H1 (cell line): ENCODE results near the gene DCUN1D3. TPM values are rescaled to one million over a fixed set of nuclear protein-coding genes. Genes with fewer than 3 reads are reported as not detected.

Experiments used
- CTCF ChIA-PET: fragments of 300-600 bp; sonication (Branson Sonifier 250); formaldehyde crosslinking; loops from one replicate; lab custom pipeline; 2021; ENCODE audit not compliant: partially characterized antibody; lab: Charles Lee
- POLR2A ChIA-PET: fragments of 300-600 bp; sonication (Branson Sonifier 250); formaldehyde crosslinking; loops from one replicate; lab custom pipeline; 2021; ENCODE audit warnings: inconsistent platforms; ENCODE audit not compliant: partially characterized antibody; lab: Charles Lee
- DNase-seq, 2 experiments: peaks; one replicate each; pipeline versions ENCODE4 v3.0.0 to v3.0.0-alpha.2; 2010 to 2022; ENCODE audit warnings: low spot score in 2 of 2, low read depth in 1 of 2, mixed read lengths in 1 of 2
- FAIRE-seq: peaks from 2 replicates; lab custom pipeline; 2011; peaks lifted over from hg19 to GRCh38; lab: Jason Lieb, UNC
- H2AFZ ChIP-seq: 2 replicates; pipeline ENCODE4 v1.8.1; 2012; ENCODE audit warnings: low read length, inconsistent platforms
- H2AK5ac ChIP-seq: 2 replicates; pipeline ENCODE4 v1.6.1; 2013; ENCODE audit warnings: low read depth, low read length
- H2BK120ac ChIP-seq: replicated peaks from 2 replicates; pipeline ENCODE3; 2013; ENCODE audit warnings: low read depth, low read length, inconsistent platforms
- H2BK12ac ChIP-seq: 2 replicates; pipeline ENCODE4 v1.6.1; 2013; ENCODE audit warnings: low read depth, low read length
- H2BK15ac ChIP-seq: 2 replicates; pipeline ENCODE4 v1.6.1; 2013; ENCODE audit warnings: low read length
- H2BK20ac ChIP-seq: 2 replicates; pipeline ENCODE4 v1.6.1; 2013; ENCODE audit warnings: low read length
- H2BK5ac ChIP-seq: 2 replicates; pipeline ENCODE4 v1.6.1; 2013; ENCODE audit warnings: low read depth, low read length
- H3K14ac ChIP-seq: 2 replicates; pipeline ENCODE4 v1.6.1; 2013; ENCODE audit warnings: inconsistent platforms; ENCODE audit not compliant: insufficient read length
- H3K18ac ChIP-seq: 2 replicates; pipeline ENCODE4 v1.6.1; 2013; ENCODE audit warnings: low read length; ENCODE audit errors: extremely low read depth
- H3K23ac ChIP-seq: 2 replicates; pipeline ENCODE4 v1.6.1; 2013; ENCODE audit warnings: inconsistent platforms; ENCODE audit not compliant: insufficient read length
- H3K23me2 ChIP-seq: 2 replicates; pipeline ENCODE4 v1.6.1; 2013; ENCODE audit warnings: low read depth, low read length
- H3K27ac ChIP-seq: 2 replicates; pipeline ENCODE4 v1.6.1; 2011; ENCODE audit warnings: low read depth, low read length, inconsistent platforms
- H3K27me3 ChIP-seq, 4 experiments: replicated peaks in 1 of 4; 1 replicate in 1 of 4; 2 replicates in 3 of 4; pipeline versions ENCODE4 v1.6.1 to v1.8.1; 2011 to 2013; ENCODE audit warnings: low read length in 3 of 4, mild to moderate bottlenecking in 3 of 4, inconsistent platforms in 2 of 4, mixed read lengths in 2 of 4, moderate library complexity in 1 of 4; ENCODE audit not compliant: control insufficient read depth in 3 of 4, insufficient read depth in 3 of 4; ENCODE audit errors: extremely low read depth in 1 of 4
- H3K36me3 ChIP-seq, 4 experiments: 2 replicates each; pipeline versions ENCODE4 v1.6.1 to v1.8.1; 2011 to 2013; ENCODE audit warnings: mild to moderate bottlenecking in 4 of 4, low read length in 3 of 4, moderate library complexity in 2 of 4, control low read depth in 1 of 4, inconsistent platforms in 1 of 4; ENCODE audit not compliant: insufficient read depth in 4 of 4, control insufficient read depth in 2 of 4
- H3K4ac ChIP-seq: replicated peaks from 2 replicates; pipeline ENCODE3; 2013; ENCODE audit warnings: low read length, low read depth, mixed read lengths, inconsistent platforms; ENCODE audit not compliant: insufficient read length
- H3K4me1 ChIP-seq, 4 experiments: replicated peaks in 1 of 4; 1 replicate in 1 of 4; 2 replicates in 3 of 4; pipeline versions ENCODE4 v1.6.1 to v1.8.1; 2011 to 2013; ENCODE audit warnings: low read length in 3 of 4, inconsistent platforms in 2 of 4, mixed read lengths in 1 of 4; ENCODE audit not compliant: insufficient read depth in 4 of 4, control insufficient read depth in 3 of 4
- H3K4me2 ChIP-seq, 2 experiments: 2 replicates each; pipeline versions ENCODE4 v1.6.1 to v1.8.1; 2011 to 2013; ENCODE audit warnings: low read depth in 2 of 2, low read length in 2 of 2, control low read depth in 1 of 2, inconsistent platforms in 1 of 2, mild to moderate bottlenecking in 1 of 2; ENCODE audit not compliant: insufficient read depth in 1 of 2
- H3K4me3 ChIP-seq, 4 experiments: fragments of 200-600, 300-600 bp in 1 of 4; sonication (generic), shearing (Covaris generic), sonication (Bioruptor Twin) in 1 of 4; 2 replicates each; pipeline versions ENCODE4 v1.5.1 to v1.8.1; 2011 to 2016; ENCODE audit warnings: low read length in 4 of 4, low read depth in 3 of 4, control low read depth in 2 of 4, inconsistent platforms in 2 of 4, mild to moderate bottlenecking in 2 of 4, mixed read lengths in 1 of 4, moderate library complexity in 1 of 4; ENCODE audit not compliant: insufficient read depth in 2 of 4; ENCODE audit errors: extremely low read depth in 1 of 4
- H3K56ac ChIP-seq: replicated peaks from 2 replicates; pipeline ENCODE3; 2013; ENCODE audit warnings: low read depth, mild to moderate bottlenecking, mixed read lengths, low read length, inconsistent platforms; ENCODE audit not compliant: insufficient read length
- H3K79me1 ChIP-seq: 2 replicates; pipeline ENCODE4 v1.6.1; 2013; ENCODE audit warnings: low read depth, low read length, control low read depth
- H3K79me2 ChIP-seq, 2 experiments: 2 replicates each; pipeline versions ENCODE4 v1.6.1 to v1.8.1; 2012 to 2013; ENCODE audit warnings: low read length in 2 of 2, mild to moderate bottlenecking in 2 of 2, inconsistent platforms in 1 of 2; ENCODE audit not compliant: insufficient read depth in 2 of 2, control insufficient read depth in 1 of 2
- H3K9ac ChIP-seq, 4 experiments: replicated peaks in 1 of 4; 1 replicate in 1 of 4; 2 replicates in 3 of 4; pipeline versions ENCODE4 v1.6.1 to v1.8.1; 2011 to 2013; ENCODE audit warnings: low read depth in 3 of 4, low read length in 3 of 4, control low read depth in 2 of 4, mild to moderate bottlenecking in 2 of 4, moderate library complexity in 2 of 4, inconsistent platforms in 1 of 4; ENCODE audit errors: extremely low read depth in 1 of 4
- H3K9me3 ChIP-seq, 2 experiments: 2 replicates each; pipeline versions ENCODE4 v1.6.1 to v1.8.1; 2012 to 2013; ENCODE audit warnings: mild to moderate bottlenecking in 2 of 2, moderate library complexity in 2 of 2, control low read depth in 1 of 2, inconsistent platforms in 1 of 2, low read depth in 1 of 2, low read length in 1 of 2, mixed read lengths in 1 of 2; ENCODE audit not compliant: insufficient read depth in 2 of 2
- H4K20me1 ChIP-seq, 2 experiments: replicated peaks in 1 of 2; 2 replicates each; pipeline versions ENCODE3 to v1.8.1; 2011 to 2013; ENCODE audit warnings: inconsistent platforms in 2 of 2, low read length in 2 of 2, mild to moderate bottlenecking in 1 of 2; ENCODE audit not compliant: insufficient read depth in 2 of 2, control insufficient read depth in 1 of 2
- H4K5ac ChIP-seq: 2 replicates; pipeline ENCODE4 v1.6.1; 2013; ENCODE audit warnings: low read length, low read depth, mixed read lengths, inconsistent platforms; ENCODE audit not compliant: insufficient read length
- H4K8ac ChIP-seq: 2 replicates; pipeline ENCODE4 v1.8.0; 2013; ENCODE audit warnings: mild to moderate bottlenecking, moderate library complexity, low read length, inconsistent platforms; ENCODE audit not compliant: insufficient read depth; ENCODE audit errors: extremely low read depth
- H4K91ac ChIP-seq: replicated peaks from 2 replicates; pipeline ENCODE3; 2013; ENCODE audit warnings: low read length, mixed read lengths, inconsistent platforms; ENCODE audit not compliant: insufficient read length
- ASH2L ChIP-seq: fragments of 200-600, 300-600 bp; sonication (generic); IDR thresholded peaks from one replicate; pipeline ENCODE4 v1.7.1; 2017; ENCODE audit warnings: low read length
- ATF3 ChIP-seq: IDR thresholded peaks from 2 replicates; pipeline ENCODE4 v1.6.1; 2011; ENCODE audit warnings: low read depth, mild to moderate bottlenecking, low read length; ENCODE audit not compliant: insufficient read depth
- CHD1 ChIP-seq: IDR thresholded peaks from 2 replicates; pipeline ENCODE4 v1.6.1; 2012; ENCODE audit warnings: low read depth, low read length, improper control_type of control experiment
- E2F6 ChIP-seq: IDR thresholded peaks from 2 replicates; pipeline ENCODE4 v1.6.1; 2012; ENCODE audit warnings: inconsistent platforms
- GTF2F1 ChIP-seq: IDR thresholded peaks from 2 replicates; pipeline ENCODE4 v1.6.1; 2012; ENCODE audit warnings: low read depth, low read length, improper control_type of control experiment, borderline replicate concordance
- HDAC2 ChIP-seq, 2 experiments: fragments of 300-600 bp in 1 of 2; sonication (generic) in 1 of 2; IDR thresholded peaks; 2 replicates each; pipeline ENCODE4 v1.6.1; 2011 to 2012; ENCODE audit warnings: low read depth in 2 of 2, low read length in 2 of 2, mild to moderate bottlenecking in 2 of 2, moderate library complexity in 2 of 2, borderline replicate concordance in 1 of 2, inconsistent platforms in 1 of 2
- HDAC6 ChIP-seq: IDR thresholded peaks from one replicate; pipeline ENCODE4 v1.7.1; 2012; ENCODE audit warnings: low read depth, mild to moderate bottlenecking, inconsistent platforms, low read length, moderate library complexity
- NRF1 ChIP-seq: IDR thresholded peaks from 2 replicates; pipeline ENCODE4 v1.6.1; 2011; ENCODE audit warnings: mild to moderate bottlenecking, low read depth, low read length, improper control_type of control experiment
- SRF ChIP-seq: IDR thresholded peaks from 2 replicates; pipeline ENCODE4 v1.6.1; 2011; ENCODE audit warnings: mild to moderate bottlenecking, low read depth, low read length, moderate library complexity
- TAF1 ChIP-seq: IDR thresholded peaks from 2 replicates; pipeline ENCODE4 v1.6.1; 2011; ENCODE audit warnings: mild to moderate bottlenecking, low read depth, low read length
- TCF12 ChIP-seq: IDR thresholded peaks from 2 replicates; pipeline ENCODE4 v1.6.1; 2011; ENCODE audit warnings: low read depth, mild to moderate bottlenecking, low read length
- TEAD4 ChIP-seq: IDR thresholded peaks from 2 replicates; pipeline ENCODE4 v1.6.1; 2012; ENCODE audit warnings: low read depth, low read length, inconsistent platforms, mixed read lengths
- ZNF274 ChIP-seq: IDR thresholded peaks from 2 replicates; pipeline ENCODE4 v1.7.0; 2012; ENCODE audit warnings: low read length, borderline replicate concordance; ENCODE audit errors: extremely low read depth
- WGBS, 2 experiments: shearing (Covaris generic) in 1 of 2; methylation state at CpG; one replicate each; pipeline versions ENCODE4 v1.1.6 to v1.1.7; 2013 to 2015; ENCODE audit warnings: low lambda C conversion rate in 2 of 2, mixed read lengths in 2 of 2, inconsistent platforms in 1 of 2, low coverage in 1 of 2, missing lambda C conversion rate in 1 of 2; ENCODE audit not compliant: insufficient replicate concordance in 2 of 2, insufficient coverage in 1 of 2, insufficient read length in 1 of 2; ENCODE audit errors: extremely low coverage in 1 of 2, missing lambda C conversion rate in 1 of 2; 5-methylcytosine and 5-hydroxymethylcytosine counted together
- polyA plus RNA-seq, 7 experiments: library from polyadenylated mRNA; depleted of rRNA in 3 of 7; stranded (reverse) in 5 of 7; unstranded in 2 of 7; fragments of >200 nt in 5 of 7; fragments of 200-250 nt in 2 of 7; gene quantifications; 1 replicate in 5 of 7; 2 replicates in 1 of 7; 4 replicates in 1 of 7; pipeline versions ENCODE4 v1.2.1 to v1.2.3, GENCODE V29; 2011 to 2013; ENCODE audit warnings: missing spikeins in 2 of 7, mixed read lengths in 2 of 7
- total RNA-seq: library from RNA; stranded (reverse); fragmentation: NEBNext Ultra II Directional; extraction: Animal tissue kit (Norgen Biotek cat#: 25700); gene quantifications from 2 replicates; pipeline ENCODE4 v1.2.1, GENCODE V29; 2021

Gene DCUN1D3
- total and polyA plus RNA-seq, 2 of the 8 experiments (the other 6 are each of a cell fraction or from before 2014, with no cell fraction given), result 3.5 to 18.2 TPM

GRCh38 chr16:20897922-20898321 lies 2.2 kb downstream of the DCUN1D3 start:
- no peak for FAIRE-seq
- POLR2A ChIA-PET, result interaction anchor here (1.1 to 1.2 kb wide), 2 partner anchors 12 to 32 kb away, joined by 3 to 4 read pairs; no protein-coding TSS in a partner anchor
- H3K4me1 ChIP-seq, result peaks cover 0 to 6% (median under 1%) of the 10 kb centered on the region in 4 experiments; a peak in 1 of 7 replicates
- H2BK120ac ChIP-seq, result no peak overlapping the region
- CTCF ChIA-PET, result interaction anchor here (1.0 to 2.3 kb wide), 5 partner anchors 9 to 103 kb away, joined by 3 to 7 read pairs (median 3); no protein-coding TSS in a partner anchor
- no peak overlapping the region for H2AK5ac ChIP-seq
- no peak overlapping the region for H2BK20ac ChIP-seq
- no peak overlapping the region for H4K5ac ChIP-seq
- H3K27me3 ChIP-seq, result no peaks in the 10 kb centered on the region
- peaks cover 6% of the 10 kb centered on the region; the same call in 1 of the 2 replicates for H3K23me2 ChIP-seq
- peaks cover 6% of the 10 kb centered on the region for H3K79me1 ChIP-seq
- H3K56ac ChIP-seq, result no peak overlapping the region
- H4K91ac ChIP-seq, result no peak overlapping the region
- H2BK5ac ChIP-seq, result no peak overlapping the region
- H2BK15ac ChIP-seq, result no peak overlapping the region
- H3K18ac ChIP-seq, result no peak overlapping the region
- H3K23ac ChIP-seq, result no peak overlapping the region
- no peak overlapping the region for H3K4ac ChIP-seq
- no peak overlapping the region for H3K4me3 ChIP-seq
- DNase-seq, result no peak
- H3K36me3 ChIP-seq, result peaks cover 0 to 13% (median 5%) of the 10 kb centered on the region in 4 experiments; a peak in 4 of 8 replicates
- H3K9me3 ChIP-seq, result no peaks in the 10 kb centered on the region
- H3K4me2 ChIP-seq, result no peak overlapping the region
- no peak overlapping the region for H4K8ac ChIP-seq
- no peak overlapping the region for H2BK12ac ChIP-seq
- no peak overlapping the region for H2AFZ ChIP-seq
- no peak overlapping the region for H3K9ac ChIP-seq
- no peak overlapping the region for H3K14ac ChIP-seq
- H4K20me1 ChIP-seq, result no peaks in the 10 kb centered on the region
- 78% methylated on average over 3 of the region's 3 CpGs; no CpG with 5 or more reads in 1 of the 2 experiments for WGBS, 2 experiments
- no peak overlapping the region for H3K27ac ChIP-seq
- peaks cover 6 to 77% of the 10 kb centered on the region in 2 experiments; a peak in 2 of 4 replicates for H3K79me2 ChIP-seq
- TF ChIP-seq E2F6 (no peak), SRF (no peak), ZNF274 (no peak), NRF1 (no peak), TAF1 (no peak), HDAC6 (no peak), TEAD4 (no peak), HDAC2 (IDR thresholded peaks at IDR 0.05; ENCODE audit: borderline replicate concordance in 1 of 2, low read depth in 2 of 2, low read length in 2 of 2) (no peak), ASH2L (no peak), ATF3 (no peak), CHD1 (no peak), GTF2F1 (no peak), TCF12 (no peak)
